NCI-H1694 treated with DMSO at 0.1 percent for 48 hours (cell line): ENCODE measurements around the gene NPC1.
"Not testable (repeated sequence)": the region's sequence is repeated elsewhere in the genome, so short reads cannot be mapped to it uniquely, and the experiment has no call there.

Experiments used
- DNase-seq: peaks from one replicate; lab custom pipeline; 2025; lab: John Stamatoyannopoulos, UW

NPC1 gene

GRCh38 chr18:23609390-23610023, 23.2 kb upstream of the NPC1 start:
- no peak for DNase-seq

- DNase-seq, result no peak
Measured at GRCh38 chr18:23608211-23608610, 21.9 kb upstream of the NPC1 start.

- no peak for DNase-seq
Measured at GRCh38 chr18:23605941-23606340, 19.6 kb upstream of the NPC1 start.

- no peak for DNase-seq
Measured at GRCh38 chr18:23599809-23600208, 13.5 kb upstream of the NPC1 start.

- DNase-seq, result no peak
Measured at GRCh38 chr18:23596183-23596582, 9.9 kb upstream of the NPC1 start.

GRCh38 chr18:23595591-23595990, 9.3 kb upstream of the NPC1 start:
- DNase-seq, result no peak

GRCh38 chr18:23593720-23594119, 7.4 kb upstream of the NPC1 start:
- no peak for DNase-seq

- DNase-seq, result no peak
Measured at GRCh38 chr18:23592911-23593310, 6.6 kb upstream of the NPC1 start.

- no peak for DNase-seq
Measured at GRCh38 chr18:23591011-23591410, 4.7 kb upstream of the NPC1 start.

- DNase-seq, result no peak
Measured at GRCh38 chr18:23588836-23589560, 2.7 kb upstream of the NPC1 start.

GRCh38 chr18:23587220-23587642, 925 bp upstream of the NPC1 start:
- no peak for DNase-seq

- DNase-seq, result no peak
Measured at GRCh38 chr18:23585897-23586248, 433 bp downstream of the NPC1 start.

GRCh38 chr18:23585007-23585871, 1.1 kb downstream of the NPC1 start:
- DNase-seq, result no peak

GRCh38 chr18:23584019-23584983, 2.0 kb downstream of the NPC1 start:
- no peak for DNase-seq

GRCh38 chr18:23583071-23583865, 3.0 kb downstream of the NPC1 start:
- DNase-seq, result no peak

- DNase-seq, result no peak
Measured at GRCh38 chr18:23580677-23581367, 5.5 kb downstream of the NPC1 start.

GRCh38 chr18:23578891-23579653, 7.2 kb downstream of the NPC1 start:
- no peak for DNase-seq

GRCh38 chr18:23578067-23578701, 8.1 kb downstream of the NPC1 start:
- no peak for DNase-seq

GRCh38 chr18:23577521-23577920, 8.8 kb downstream of the NPC1 start:
- DNase-seq, result not testable (repeated sequence)
